LNCAP (cell line): ENCODE data around the gene HS1BP3.

ENCODE experiments used
- CTCF ChIP-seq: fragments of 450-650 bp; IDR thresholded peaks from 2 replicates; pipeline ENCODE4 v1.5.1; 2017; ENCODE audit warnings: mild to moderate bottlenecking

Gene HS1BP3

GRCh38 chr2:20626698-20627513 is 24.0 kb downstream of the HS1BP3 start:
- TF ChIP-seq CTCF: no peak

GRCh38 chr2:20626392-20626697 is 24.6 kb downstream of the HS1BP3 start:
- no peak for TF ChIP-seq CTCF

GRCh38 chr2:20625491-20626391 is 25.2 kb downstream of the HS1BP3 start:
- TF ChIP-seq CTCF: no peak

GRCh38 chr2:20624884-20625485 is 25.9 kb downstream of the HS1BP3 start:
- no peak for TF ChIP-seq CTCF

GRCh38 chr2:20624156-20624883 is 26.6 kb downstream of the HS1BP3 start:
- no peak for TF ChIP-seq CTCF

- no peak for TF ChIP-seq CTCF
These were observed 27.1 kb downstream of the HS1BP3 start for GRCh38 chr2:20623741-20624155.

- no peak for TF ChIP-seq CTCF
These were observed 27.7 kb downstream of the HS1BP3 start for GRCh38 chr2:20623241-20623640.
